ENCODE data around the gene ATOH7. TPM values are rescaled to one million over a fixed set of nuclear protein-coding genes. Genes with fewer than 3 reads are reported as not detected.
"Not testable (repeated sequence)": the region's sequence is repeated elsewhere in the genome, so short reads cannot be mapped to it uniquely, and the experiment has no call there.

ATOH7 gene
- polyA plus RNA-seq, 1 of the 3 experiments (the other 2 are of a cell fraction), result 0.12 TPM

DNA sequence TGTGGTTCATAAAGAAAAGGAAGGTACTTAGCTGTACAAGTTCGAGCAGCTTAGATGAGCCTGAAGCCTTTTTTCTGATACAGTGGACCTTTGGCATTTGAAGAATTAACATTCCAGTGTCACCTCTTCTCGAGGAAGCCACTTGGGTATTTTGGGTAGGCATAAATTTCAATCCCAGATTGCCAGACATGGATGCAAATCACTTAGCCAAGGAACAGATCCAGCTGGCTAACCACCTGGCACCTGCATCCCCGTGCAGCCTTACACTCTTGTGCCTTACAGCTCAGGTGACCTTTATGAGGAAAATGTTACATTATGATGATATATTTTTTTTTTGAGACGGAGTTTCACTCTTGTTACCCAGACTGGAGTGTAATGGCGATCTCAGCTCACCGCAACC is 16.0 kb upstream of the ATOH7 start:
- 48% methylated on average over 6 of the region's 6 CpGs for WGBS (ENCODE audit: low lambda C conversion rate)
- Histone ChIP-seq H3K9ac (no peak overlapping the region), H3K27me3 (ENCODE audit: insufficient read depth) (0 out of 2 replicates have a peak, but pooled peaks cover 1% of the 10 kb centered on the region), H3K9me2 (no peaks in the 10 kb centered on the region), H3K9me3 (no peaks in the 10 kb centered on the region), H3K36me3 (replicated peaks in 1 of 2; ENCODE audit: control insufficient read depth in 1 of 2, insufficient read depth in 2 of 2, low read length in 1 of 2) (no peaks in the 10 kb centered on the region), H3K79me2 (ENCODE audit: insufficient read depth) (no peaks in the 10 kb centered on the region), H3K4me1 (ENCODE audit: control insufficient read depth in 1 of 2, insufficient read depth in 2 of 2, low read depth in 1 of 2, low read length in 1 of 2) (no peaks in the 10 kb centered on the region), H2AFZ (ENCODE audit: low read depth) (no peak overlapping the region), H3F3A (replicated peaks; ENCODE audit: insufficient read depth) (no peaks in the 10 kb centered on the region), H4K20me1 (ENCODE audit: insufficient read depth) (no peaks in the 10 kb centered on the region), H3K4me2 (no peak overlapping the region), H3K4me3 (ENCODE audit: low read depth in 2 of 2, low read length in 1 of 2) (no peak overlapping the region), H3K27ac (ENCODE audit: low read depth in 2 of 2, low read length in 1 of 2) (no peak overlapping the region)
- ChIA-PET CTCF (interaction anchor here (1.1 kb wide), 1 partner anchor 22 kb away, joined by 3 read pairs; no protein-coding TSS in a partner anchor), POLR2A (interaction anchor here (1.0 kb wide), 1 partner anchor 17 kb away, joined by 3 read pairs; no protein-coding TSS in a partner anchor)
- TF ChIP-seq, protein P1, sequence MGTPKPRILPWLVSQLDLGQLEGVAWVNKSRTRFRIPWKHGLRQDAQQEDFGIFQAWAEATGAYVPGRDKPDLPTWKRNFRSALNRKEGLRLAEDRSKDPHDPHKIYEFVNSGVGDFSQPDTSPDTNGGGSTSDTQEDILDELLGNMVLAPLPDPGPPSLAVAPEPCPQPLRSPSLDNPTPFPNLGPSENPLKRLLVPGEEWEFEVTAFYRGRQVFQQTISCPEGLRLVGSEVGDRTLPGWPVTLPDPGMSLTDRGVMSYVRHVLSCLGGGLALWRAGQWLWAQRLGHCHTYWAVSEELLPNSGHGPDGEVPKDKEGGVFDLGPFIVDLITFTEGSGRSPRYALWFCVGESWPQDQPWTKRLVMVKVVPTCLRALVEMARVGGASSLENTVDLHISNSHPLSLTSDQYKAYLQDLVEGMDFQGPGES (IDR thresholded peaks at IDR 0.05; ENCODE audit: low read depth, low read length), result no peak
- no peak for TF ChIP-seq POLR2AphosphoS5 (IDR thresholded peaks at IDR 0.05; ENCODE audit: low read depth, low read length)
- TF ChIP-seq MXI1 (IDR thresholded peaks at IDR 0.05; ENCODE audit: low read depth, low read length), result no peak
- TF ChIP-seq JUND (IDR thresholded peaks at IDR 0.05), result no peak
- TF ChIP-seq FOXM1 (IDR thresholded peaks at IDR 0.05; ENCODE audit: low read depth), result no peak
- TF ChIP-seq RXRA (IDR thresholded peaks at IDR 0.05; ENCODE audit: borderline replicate concordance, low read depth), result no peak
- no peak for DNase-seq

DNA sequence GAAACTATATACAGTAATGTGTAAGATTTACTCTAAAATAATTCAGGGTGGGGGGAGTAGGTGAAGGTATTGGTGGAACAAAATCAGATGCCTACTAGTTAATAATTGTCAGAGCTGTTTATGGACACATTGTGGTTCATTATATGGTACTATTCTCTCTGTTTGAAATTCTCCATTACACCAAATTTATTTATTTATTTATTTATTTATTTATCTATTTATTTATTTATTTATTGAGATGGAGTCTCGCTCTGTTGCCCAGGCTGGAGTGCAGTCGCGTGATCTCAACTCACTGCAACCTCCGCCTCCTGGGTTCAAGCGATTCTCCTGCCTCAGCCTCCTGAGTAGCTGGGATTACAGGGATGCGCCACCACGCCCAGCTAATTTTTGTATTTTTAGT is 14.5 kb upstream of the ATOH7 start:
- H3K36me3 ChIP-seq (replicated peaks in 1 of 2; ENCODE audit: control insufficient read depth in 1 of 2, insufficient read depth in 2 of 2, low read length in 1 of 2); H3K27me3 ChIP-seq (ENCODE audit: insufficient read depth); H3K9me3 ChIP-seq; H3K9ac ChIP-seq; H3K4me3 ChIP-seq (ENCODE audit: low read depth in 2 of 2, low read length in 1 of 2); H3K4me1 ChIP-seq (ENCODE audit: control insufficient read depth in 1 of 2, insufficient read depth in 2 of 2, low read depth in 1 of 2, low read length in 1 of 2); H4K20me1 ChIP-seq (ENCODE audit: insufficient read depth); H3K27ac ChIP-seq (ENCODE audit: low read depth in 2 of 2, low read length in 1 of 2); POLR2A ChIA-PET; H3F3A ChIP-seq (replicated peaks; ENCODE audit: insufficient read depth); H3K9me2 ChIP-seq; CTCF ChIA-PET; H3K79me2 ChIP-seq (ENCODE audit: insufficient read depth); H2AFZ ChIP-seq (ENCODE audit: low read depth); H3K4me2 ChIP-seq; DNase-seq: not testable (repeated sequence)
- 97% methylated on average over 7 of the region's 7 CpGs for WGBS (ENCODE audit: low lambda C conversion rate)

DNA sequence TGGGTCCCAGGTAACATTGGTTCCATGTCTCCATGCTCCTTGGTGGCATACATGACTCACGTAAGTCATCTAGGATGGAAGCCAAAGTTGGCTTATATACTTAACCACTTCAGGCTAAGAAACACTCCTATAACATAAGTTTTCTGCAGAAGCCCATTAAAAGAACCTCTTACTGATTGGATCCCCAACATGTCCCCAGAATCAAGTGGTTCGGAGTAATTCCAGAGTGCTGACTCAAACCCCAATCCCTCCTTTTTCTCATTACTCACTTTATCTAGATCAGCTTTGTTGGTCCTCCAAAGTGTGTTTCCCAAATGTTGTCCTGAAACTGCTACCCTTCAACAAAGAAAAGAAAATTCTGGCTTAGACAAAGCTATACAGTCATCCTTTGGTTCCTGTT is 10.1 kb upstream of the ATOH7 start:
- Histone ChIP-seq H3K27me3 (ENCODE audit: insufficient read depth) (no peaks in the 10 kb centered on the region), H3K36me3 (replicated peaks in 1 of 2; ENCODE audit: control insufficient read depth in 1 of 2, insufficient read depth in 2 of 2, low read length in 1 of 2) (no peaks in the 10 kb centered on the region), H3F3A (replicated peaks; ENCODE audit: insufficient read depth) (no peaks in the 10 kb centered on the region), H3K4me3 (ENCODE audit: low read depth in 2 of 2, low read length in 1 of 2) (no peak overlapping the region), H3K9me3 (no peaks in the 10 kb centered on the region), H4K20me1 (ENCODE audit: insufficient read depth) (no peaks in the 10 kb centered on the region), H2AFZ (ENCODE audit: low read depth) (no peak overlapping the region), H3K4me1 (ENCODE audit: control insufficient read depth in 1 of 2, insufficient read depth in 2 of 2, low read depth in 1 of 2, low read length in 1 of 2) (no peaks in the 10 kb centered on the region), H3K9ac (no peak overlapping the region), H3K9me2 (no peaks in the 10 kb centered on the region), H3K79me2 (ENCODE audit: insufficient read depth) (no peaks in the 10 kb centered on the region), H3K4me2 (no peak overlapping the region), H3K27ac (ENCODE audit: low read depth in 2 of 2, low read length in 1 of 2) (no peak overlapping the region)
- ChIA-PET POLR2A (interaction anchor here (1.5 kb wide), 1 partner anchor 11 kb away, joined by 5 read pairs; no protein-coding TSS in a partner anchor), CTCF (no interaction called here)
- no peak for TF ChIP-seq JUND (IDR thresholded peaks at IDR 0.05)
- no peak for TF ChIP-seq SIN3A (IDR thresholded peaks at IDR 0.05; ENCODE audit: borderline replicate concordance, low read depth, low read length)
- TF ChIP-seq NRF1 (IDR thresholded peaks at IDR 0.05; ENCODE audit: low read depth, low read length), result no peak
- TF ChIP-seq, protein P2, sequence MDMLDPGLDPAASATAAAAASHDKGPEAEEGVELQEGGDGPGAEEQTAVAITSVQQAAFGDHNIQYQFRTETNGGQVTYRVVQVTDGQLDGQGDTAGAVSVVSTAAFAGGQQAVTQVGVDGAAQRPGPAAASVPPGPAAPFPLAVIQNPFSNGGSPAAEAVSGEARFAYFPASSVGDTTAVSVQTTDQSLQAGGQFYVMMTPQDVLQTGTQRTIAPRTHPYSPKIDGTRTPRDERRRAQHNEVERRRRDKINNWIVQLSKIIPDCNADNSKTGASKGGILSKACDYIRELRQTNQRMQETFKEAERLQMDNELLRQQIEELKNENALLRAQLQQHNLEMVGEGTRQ (IDR thresholded peaks at IDR 0.05; ENCODE audit: borderline replicate concordance, low read depth, low read length), result no peak
- TF ChIP-seq, protein P3, sequence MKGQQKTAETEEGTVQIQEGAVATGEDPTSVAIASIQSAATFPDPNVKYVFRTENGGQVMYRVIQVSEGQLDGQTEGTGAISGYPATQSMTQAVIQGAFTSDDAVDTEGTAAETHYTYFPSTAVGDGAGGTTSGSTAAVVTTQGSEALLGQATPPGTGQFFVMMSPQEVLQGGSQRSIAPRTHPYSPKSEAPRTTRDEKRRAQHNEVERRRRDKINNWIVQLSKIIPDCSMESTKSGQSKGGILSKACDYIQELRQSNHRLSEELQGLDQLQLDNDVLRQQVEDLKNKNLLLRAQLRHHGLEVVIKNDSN (IDR thresholded peaks at IDR 0.05; ENCODE audit: borderline replicate concordance, low read depth), result no peak
- no peak for TF ChIP-seq YY1 (IDR thresholded peaks at IDR 0.05; ENCODE audit: low read depth)
- TF ChIP-seq, protein P1 (IDR thresholded peaks at IDR 0.05; ENCODE audit: low read depth, low read length), result no peak
- DNase-seq, result no peak
- 95% methylated on average over 2 of the region's 2 CpGs for WGBS (ENCODE audit: low lambda C conversion rate)

All from SK-N-SH (cell line).